DMS53 (cell line): ENCODE results near the gene CRIP3.
A peak's percentile ranks its signal among the peaks of the same experiment; 100 is the strongest.
"Not testable (repeated sequence)": the region's sequence is repeated elsewhere in the genome, so short reads cannot be mapped to it uniquely, and the experiment has no call there.

Source experiments
- DNase-seq: peaks from one replicate; lab custom pipeline; 2025; lab: John Stamatoyannopoulos, UW

CRIP3 gene, protein sequence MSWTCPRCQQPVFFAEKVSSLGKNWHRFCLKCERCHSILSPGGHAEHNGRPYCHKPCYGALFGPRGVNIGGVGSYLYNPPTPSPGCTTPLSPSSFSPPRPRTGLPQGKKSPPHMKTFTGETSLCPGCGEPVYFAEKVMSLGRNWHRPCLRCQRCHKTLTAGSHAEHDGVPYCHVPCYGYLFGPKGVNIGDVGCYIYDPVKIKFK

DNA sequence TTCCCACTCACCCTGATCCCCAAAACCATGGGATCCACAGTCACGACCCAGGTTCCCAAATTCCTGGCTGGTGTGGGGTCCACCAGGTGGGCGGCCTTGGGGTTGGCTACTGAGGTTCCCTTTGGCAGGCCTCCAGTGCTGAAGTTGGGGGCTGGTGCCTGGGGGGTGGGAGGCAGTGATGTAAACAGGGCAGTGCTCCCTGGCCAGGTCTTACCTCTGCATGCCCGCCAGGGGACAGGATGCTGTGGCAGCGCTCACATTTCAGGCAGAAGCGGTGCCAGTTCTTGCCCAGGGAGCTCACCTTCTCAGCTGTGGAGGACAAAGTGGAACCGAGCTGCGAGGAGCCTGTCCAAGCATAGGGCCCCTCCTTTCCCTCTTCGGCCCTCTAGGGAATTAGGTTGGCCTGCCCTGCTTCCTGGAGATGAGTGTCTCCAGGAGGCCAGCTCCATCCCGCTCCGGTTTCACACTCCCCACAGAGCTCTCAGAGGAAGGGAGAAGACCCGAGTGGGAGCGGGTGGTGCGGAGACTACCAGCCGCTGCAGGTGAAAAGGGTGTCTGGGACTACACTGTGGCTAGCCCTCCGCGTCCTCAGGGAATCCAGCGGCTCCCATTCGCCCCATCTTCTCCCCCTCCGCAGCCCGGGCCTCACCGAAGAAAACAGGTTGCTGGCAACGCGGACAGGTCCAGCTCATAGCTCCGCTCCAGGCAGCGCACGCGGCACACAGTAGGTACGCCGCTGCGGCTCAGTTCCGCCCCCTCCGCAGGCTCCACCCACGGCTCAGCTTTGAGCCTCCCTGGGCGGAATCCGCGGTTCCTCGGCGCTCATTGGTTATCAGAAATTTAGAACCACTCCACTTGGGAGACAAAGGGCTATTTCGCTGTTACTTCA lies at the start of gene CRIP3:
Gene CRIP3, minus strand, starts transcription at position 726 of the 889 bp plus-strand sequence. Its CDS starts 34 bp downstream, at position 692.
- peak; percentile 88 for DNase-seq

DNA sequence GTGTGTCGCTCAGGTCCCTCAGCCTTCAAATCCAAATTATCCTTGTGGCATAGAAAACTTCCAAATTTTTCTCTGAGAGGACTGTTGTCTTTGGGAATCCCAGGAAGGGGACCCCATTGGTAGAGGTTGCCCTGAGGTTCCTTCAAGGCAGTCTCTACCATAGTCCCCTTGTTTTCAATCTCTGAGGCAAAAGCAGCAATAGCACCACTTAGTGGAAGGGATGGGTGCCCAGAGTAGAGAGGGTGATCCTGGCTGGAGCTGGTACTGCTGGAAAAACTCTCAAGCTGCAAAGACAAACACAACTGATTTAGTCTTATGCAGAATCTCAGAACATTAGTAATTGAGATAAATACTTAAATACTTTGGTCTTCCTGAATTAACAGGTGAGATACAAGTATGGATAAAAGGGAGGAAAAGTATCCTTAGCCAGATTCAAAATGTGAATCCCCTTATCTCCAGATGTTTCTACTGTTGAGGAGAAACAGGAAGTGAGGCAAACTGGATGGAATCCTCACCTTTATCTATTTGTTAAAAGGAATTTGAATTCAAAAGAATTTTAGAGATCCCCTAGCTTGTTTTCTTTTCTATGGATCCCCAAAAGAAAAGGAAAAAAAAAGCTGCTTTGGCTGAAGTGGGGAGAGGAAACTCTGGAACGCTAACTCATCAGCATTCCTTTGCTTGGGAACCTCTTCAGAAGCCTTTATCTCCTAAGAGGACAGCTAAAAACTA lies 47.4 kb upstream of the CRIP3 start:
- peak; percentile 50 for DNase-seq

DNA sequence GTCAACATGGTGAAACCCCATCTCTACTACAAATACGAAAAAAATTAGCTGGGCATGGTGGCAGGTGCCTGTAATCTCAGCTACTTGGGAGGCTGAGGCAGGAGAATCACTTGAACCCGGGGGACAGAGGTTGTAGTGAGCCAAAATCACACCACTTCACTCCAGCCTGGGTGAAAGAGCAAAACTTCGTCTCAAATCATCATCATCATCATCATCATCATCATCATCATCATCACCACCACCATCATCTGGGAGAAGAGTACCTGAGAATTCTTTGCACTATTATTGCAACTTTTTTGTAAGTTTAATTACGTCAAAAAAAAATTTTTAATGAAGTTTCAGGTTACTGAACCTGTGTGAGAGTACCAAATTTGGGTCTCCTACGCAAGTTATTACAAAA lies 43.3 kb upstream of the CRIP3 start:
- DNase-seq = not testable (repeated sequence)

DNA sequence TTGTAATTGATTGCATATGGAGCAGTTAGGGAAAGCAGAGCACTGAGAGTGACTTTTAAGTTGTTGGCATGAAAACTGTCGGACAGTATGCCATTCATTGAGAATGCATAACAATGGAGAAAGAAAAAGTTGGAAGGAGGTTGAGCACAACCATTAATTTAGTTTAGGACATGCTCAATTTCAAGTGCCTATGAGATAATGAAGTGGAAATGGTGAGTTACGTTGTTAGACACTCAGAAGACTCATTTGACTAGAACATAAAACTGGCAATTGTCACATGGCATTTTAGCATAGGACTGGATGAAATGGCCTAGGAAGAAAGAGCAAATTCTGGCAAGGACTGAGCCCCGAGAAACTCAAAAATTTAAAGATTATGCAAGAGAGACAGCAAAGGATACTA lies 38.8 kb upstream of the CRIP3 start:
- no peak for DNase-seq

DNA sequence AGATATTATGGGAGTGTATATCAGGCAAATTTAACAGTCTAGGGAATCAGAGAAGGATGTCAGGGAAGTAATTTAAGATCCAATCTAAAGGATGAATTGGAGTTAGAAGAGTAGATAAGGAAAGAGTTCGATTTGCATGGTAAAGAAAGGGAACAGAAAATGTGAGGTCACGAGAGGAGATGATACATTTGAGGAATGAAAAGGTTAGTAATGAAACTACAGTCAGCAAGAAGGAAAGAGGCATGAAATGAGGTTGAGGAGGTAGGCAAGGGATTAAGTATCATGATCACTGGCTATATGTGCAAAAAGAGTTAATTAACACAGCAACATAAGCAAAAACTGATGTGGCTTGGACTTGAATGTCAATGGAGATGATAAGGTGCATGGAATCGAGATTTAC lies 38.4 kb upstream of the CRIP3 start:
- DNase-seq = no peak

DNA sequence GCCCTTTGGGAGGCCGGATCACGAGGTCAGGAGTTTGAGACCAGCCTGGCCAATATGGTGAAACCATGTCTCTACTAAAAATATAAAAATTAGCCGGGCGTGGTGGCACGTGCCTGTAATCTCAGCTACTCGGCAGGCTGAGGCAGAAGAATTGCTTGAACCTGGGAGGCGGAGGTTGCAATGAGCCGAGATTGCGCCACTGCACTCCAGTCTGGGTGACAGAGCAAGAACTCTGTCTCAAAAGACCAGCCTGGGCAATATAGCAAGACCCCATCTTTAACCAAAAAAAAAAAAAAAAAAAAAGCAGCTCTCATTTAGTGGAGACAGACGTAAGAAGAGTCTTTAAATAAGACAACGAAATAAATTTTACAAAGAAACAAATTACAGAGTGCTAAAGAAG lies 37.6 kb upstream of the CRIP3 start:
- DNase-seq = not testable (repeated sequence)

DNA sequence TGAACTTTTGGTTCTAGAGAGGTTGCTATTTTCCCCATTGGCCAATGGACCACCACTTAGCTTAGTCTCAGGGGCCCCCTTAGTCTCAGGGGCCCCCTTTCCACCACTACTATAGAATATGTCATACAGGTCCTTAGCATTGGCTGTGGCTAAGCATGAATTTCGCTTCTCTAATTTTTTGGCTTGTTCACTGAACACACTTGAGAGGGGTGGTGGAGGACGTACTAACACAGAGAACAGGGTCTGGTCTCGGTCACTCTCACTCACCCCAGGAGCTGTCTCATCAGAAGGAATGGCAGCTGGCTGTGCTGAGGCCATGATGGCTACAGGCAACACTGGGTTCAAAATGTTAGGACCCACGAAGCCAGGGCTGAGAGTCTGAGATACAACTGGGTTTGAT lies 30.5 kb upstream of the CRIP3 start:
- no peak for DNase-seq

DNA sequence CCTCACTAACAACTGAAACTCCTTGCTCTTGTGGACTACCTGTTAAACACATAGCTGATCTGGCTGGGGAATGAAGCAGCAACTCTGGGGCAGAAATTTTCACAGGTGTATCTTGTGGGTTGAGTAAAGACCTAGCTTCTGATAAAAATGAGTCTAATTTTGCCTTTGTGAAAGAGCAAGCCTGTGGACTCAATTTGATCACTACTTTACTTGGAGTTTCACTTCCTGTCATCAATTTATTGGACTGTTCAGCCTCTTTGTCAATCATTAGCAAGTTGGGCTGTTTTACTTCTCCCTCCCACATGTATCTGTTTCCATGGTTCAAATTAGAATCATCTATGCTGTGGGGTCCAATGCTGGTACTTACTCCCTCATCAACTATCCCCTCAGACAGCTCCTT lies 29.6 kb upstream of the CRIP3 start:
- DNase-seq = no peak

DNA sequence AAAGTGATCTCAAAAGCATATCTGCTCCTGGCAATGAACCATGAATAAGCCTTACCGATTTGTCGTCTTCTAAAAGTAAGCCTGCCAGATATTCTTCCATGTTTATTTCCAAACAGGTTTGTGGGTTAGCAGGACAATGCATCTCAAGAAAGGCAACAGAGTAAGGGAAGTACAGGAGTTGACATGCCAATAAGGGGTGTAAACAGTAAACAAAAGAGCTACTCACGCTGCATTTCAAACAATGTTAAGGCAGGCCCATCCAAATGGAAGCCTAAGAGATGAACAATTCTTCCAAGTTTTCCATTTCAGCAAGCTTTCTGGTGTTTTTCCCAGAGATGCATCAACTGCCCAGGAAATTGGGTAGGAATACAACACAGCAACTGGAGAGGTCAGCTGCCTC lies 27.8 kb upstream of the CRIP3 start:
- no peak for DNase-seq

DNA sequence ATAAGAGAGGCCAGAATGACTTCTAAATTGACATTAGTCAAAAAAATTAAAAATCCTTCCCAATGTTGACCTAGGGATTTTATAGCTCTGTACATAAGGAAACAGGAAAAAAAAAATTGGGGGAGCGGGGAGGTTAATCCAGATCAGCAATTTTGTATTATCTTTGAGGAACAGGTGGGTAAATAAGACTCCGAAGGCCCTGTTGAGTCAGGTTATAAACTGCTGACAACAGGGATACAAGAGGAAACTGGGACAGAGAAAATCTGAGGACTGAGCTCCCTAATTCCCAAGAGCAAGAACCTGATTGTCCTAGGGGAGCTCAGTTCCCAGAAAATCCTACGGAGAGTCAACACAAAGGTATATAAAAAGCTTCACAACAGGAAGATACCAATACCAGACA lies 26.8 kb upstream of the CRIP3 start:
- peak; percentile 60 for DNase-seq

DNA sequence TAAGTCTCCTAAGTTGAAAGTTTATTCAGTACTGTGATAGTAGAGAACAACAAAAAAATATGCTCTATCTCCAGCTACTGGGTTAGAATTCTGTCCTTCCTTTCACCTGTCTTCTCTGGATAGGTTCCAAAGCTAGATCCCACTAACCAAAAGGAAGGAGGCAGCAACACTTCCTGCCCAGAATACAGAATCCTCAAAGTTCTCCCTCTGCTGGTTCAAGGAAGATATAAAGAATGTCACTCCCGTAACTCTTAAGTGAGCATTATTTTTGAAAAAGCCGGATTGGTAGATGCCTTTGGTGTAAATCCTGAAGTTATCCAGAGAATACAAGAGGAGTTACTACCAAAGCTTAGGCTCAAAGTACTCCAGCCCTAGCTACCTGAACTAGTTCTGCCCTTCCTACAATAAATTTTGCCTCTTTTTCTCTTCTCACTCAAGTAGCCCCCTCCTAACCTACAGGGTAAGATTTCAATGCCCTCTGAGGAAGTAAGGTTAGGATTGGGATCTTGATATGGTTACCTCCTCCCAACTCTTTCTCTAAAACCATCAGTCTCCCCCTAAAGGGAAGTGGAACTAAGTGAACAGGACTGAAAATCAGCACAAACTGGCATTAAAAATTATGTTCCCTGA lies 26.0 kb upstream of the CRIP3 start:
- peak; percentile 64 for DNase-seq

DNA sequence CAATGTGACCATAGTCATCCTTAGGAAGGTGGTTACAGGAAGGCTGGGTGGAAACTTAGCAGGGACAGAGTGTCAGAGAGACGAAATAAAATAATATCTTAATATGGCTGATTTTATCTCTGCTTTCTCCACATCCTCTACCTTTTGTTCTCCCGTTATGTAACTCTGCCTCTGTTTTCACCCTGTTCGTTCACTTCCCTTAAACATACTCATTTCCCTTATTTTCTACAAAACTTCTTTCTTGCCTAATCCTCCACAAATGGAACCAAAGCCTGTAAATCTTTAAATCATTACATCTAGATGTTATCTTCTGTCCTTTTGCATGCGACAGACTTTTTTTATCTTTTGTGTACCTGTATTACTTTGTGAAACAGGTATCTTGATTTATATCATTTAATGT lies 23.3 kb upstream of the CRIP3 start:
- no peak for DNase-seq

DNA sequence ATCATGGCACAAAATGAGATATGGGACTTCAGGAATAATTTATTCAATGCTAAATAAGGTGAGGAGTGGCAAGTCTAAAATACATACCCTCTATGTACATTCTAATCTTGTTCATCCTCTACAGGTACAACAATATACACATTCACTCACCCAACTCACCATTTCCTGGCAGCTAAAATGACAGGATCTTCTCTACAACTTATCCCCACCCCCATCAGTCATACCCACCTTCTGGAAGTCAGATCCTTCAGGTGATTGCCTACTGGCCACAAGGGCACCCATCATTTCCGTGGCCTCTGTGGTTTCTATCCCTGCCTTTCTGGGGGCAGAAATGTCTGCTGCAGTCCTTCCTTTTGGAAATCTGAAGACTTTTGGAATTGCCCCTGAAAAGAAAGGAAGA lies 22.8 kb upstream of the CRIP3 start:
- no peak for DNase-seq

DNA sequence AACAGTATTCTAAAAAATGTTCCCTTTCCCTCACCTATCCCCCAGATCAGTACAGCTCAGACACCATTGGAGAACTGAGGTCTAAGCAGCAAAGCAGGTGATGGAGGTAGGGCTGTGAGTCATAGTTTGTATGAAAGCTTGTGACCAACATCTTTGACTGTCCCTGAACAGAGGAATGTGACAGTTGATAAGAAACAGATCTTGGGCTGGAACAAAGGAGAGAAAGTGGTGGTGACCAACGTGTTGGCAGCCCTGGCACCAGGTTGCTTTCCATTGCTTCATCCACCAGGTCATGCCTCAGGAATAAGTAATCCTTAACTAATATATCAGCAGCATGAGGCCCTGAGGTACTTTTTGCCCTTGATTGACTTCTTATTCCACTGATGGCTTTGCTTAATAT lies 19.9 kb upstream of the CRIP3 start:
- peak; percentile 16 for DNase-seq

DNA sequence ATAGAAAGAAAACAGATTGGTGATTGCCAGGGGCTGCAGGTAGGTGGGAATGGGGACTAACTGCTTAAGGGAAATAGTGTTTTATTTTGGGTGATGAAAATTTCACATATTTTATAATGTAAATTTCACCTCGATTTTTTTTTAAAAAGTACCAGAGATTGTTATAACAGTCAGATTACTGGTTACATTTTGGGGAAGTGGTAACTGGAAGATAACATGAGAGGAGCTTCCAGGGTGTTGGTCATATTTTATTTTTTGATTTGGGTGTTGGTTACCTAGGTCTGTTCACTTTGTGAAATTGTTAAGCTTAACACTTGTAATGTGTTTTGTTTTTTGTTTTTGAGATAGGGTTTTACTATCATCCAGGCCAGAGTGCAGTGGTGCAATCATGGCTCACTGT lies 17.2 kb upstream of the CRIP3 start:
- DNase-seq = no peak

DNA sequence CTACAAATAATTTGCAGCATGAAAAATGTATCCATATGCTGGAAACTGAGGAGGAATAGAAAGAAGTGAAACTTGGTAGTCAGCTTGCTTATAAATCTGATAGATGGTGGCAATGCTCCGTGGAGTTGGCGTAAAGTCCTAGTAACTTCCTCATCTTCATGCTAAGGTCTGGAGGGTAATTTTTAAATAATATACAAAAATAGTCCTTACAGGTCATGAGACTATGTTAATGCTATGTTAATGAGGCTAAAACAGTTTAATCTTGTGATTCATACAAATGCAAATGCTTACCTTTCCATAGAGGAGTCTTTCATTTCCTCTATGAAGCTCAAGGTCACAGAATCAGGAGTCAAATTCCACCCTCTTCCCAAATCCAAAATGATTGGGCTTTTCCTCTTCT lies 9.4 kb upstream of the CRIP3 start:
- DNase-seq = no peak

DNA sequence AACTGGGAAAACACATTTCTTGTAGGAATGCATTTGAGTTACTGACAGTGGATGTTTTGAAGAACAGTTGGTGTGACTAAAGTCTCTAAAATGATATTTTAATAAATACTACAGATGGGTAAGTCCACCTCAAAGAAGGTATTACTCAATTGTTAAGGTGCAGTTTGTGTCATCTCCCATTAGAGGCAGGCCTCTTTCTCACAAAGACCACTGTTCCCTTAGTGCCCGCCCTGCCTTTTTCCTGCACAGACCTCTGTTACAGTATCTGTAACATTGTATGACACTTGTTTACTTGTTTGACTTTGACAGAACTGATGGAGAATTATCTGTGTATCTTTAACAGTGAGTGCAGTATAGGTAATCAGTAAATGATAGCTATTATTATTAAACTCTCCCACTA lies 5.2 kb upstream of the CRIP3 start:
- DNase-seq = no peak

DNA sequence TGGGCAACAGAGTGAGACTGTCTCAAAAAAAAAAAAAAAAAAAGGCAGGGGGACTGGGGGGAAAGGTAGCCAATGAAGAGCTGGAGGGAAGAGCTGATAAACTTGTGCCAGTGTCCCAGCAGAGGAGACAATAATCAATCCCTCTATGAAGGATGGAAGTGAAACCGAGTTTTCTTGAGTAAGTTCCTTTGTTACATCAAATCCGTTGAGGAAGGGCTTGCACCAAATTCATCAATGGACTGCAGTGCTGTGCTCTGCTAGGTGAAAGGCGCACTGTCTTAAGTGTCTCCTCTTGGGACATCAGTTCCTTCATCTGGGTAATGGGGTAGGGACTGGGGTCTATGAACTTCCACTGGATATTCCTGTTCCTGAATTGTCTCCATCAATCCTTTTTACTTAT lies 3.0 kb upstream of the CRIP3 start:
- no peak for DNase-seq

DNA sequence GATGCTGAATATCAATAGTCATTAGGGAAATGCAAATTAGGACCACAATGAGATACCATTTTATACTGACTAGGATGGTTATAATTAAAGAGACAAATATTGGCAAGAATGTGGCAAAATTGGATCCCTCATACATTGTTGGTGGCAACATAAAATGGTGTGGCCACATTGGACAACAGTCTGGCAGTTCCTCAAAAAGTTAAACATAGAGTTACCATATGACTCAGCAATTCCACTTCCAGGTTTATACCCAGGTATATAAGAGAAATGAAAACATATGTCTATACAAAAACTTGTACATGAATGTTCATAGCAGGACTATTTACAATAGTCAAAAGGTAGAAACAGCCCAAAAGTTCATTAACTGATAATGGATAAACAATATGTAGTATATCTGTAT lies 2.0 kb upstream of the CRIP3 start:
- DNase-seq = no peak

DNA sequence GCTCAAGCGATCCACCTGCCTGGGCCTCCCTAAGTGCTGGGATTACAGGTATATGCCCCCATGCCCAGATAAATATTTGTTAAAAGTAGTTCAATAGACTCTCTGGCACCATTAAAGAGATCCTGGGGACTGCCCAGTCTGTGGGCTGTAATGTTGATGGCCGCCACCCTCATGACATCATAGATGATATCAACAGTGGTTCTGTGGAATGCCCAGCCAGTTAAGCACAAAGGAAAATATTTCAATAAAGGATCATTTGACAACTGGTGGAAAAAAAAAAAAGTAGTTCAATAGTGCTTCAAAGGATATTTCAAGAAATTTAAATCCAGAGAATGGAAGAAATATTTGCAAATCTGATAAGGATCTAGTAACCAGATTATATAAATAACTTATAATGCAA lies 1.5 kb upstream of the CRIP3 start:
- DNase-seq = no peak

DNA sequence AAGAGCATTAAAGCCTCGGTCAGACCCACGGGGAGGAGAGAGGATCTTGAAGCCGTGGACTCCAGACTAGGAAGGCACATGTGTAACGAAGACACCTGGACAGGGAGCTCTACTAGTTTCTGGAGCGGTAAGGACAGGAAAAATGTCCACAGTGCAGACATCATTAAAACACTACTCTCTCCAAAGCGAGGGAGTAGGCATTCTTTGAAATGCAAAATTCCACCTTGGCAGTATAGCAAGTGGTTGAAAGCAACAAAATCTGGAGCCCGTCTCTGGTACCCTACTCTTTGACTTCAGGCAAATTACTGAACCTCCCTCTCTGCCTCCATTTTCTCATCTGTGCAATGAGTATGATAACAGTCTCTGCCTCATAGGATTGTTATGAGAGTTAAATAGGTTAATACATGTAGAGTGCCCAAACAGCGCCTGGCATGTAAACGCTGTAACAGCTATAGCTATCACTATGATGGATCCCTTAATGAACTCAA lies 408 bp upstream of the CRIP3 start:
- no peak for DNase-seq

DNA sequence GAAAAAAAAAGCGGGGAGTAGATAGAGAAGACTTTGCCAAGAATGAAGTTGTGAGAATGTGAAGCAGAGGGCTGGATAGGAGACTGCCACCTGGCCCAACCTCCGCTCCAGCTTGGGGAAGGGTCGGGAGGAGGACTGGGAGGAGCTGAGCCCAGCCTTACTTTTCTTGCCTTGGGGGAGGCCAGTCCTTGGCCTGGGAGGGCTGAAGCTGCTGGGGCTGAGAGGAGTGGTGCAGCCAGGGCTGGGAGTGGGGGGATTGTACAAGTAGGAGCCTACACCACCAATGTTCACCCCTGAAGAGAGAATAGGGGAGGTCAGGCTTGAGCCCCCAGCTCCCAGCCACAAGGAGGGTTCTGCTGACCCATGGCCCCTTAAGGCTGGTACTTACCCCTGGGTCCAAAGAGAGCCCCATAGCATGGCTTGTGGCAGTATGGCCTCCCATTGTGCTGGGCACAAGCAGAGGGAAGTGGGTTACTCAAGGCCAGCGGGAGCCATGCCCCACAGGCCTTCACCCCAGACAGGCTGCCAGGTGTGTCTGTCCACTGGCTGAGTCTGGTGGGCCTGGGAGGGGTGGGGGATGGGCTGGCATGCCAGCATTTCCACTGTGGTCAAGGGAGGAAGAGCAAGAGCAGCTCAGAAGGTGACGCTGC lies 1.1 kb downstream of the CRIP3 start:
- no peak for DNase-seq
